ENCODE data around the gene RAD54L.
A peak's percentile ranks its signal among the peaks of the same experiment; 100 is the strongest.
"Not testable (repeated sequence)": the region's sequence is repeated elsewhere in the genome, so short reads cannot be mapped to it uniquely, and the experiment has no call there.

Gene RAD54L

DNA sequence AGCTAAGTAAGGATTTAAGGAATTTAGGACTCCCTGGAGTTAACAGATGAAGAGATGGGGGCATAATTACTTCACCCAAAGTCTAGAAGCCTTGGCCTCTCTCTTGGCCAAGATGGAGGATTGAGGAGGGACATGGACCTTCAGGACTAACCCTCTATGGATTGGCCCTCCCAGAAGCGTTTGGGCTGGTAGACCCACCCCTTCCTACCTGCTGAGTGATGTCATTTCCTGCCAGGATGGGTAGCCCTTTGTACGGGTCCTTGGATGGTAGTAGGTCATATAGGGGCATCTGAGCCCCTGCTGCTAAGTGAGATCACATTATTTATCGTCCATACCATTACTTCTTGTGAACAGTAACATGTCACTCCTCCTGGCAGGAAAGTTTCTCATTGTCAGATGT, 26.8 kb upstream of the RAD54L start:
- no peak overlapping the region for H3K4me3 ChIP-seq (ENCODE audit: low read depth, low read length)
- TF ChIP-seq, protein P1, sequence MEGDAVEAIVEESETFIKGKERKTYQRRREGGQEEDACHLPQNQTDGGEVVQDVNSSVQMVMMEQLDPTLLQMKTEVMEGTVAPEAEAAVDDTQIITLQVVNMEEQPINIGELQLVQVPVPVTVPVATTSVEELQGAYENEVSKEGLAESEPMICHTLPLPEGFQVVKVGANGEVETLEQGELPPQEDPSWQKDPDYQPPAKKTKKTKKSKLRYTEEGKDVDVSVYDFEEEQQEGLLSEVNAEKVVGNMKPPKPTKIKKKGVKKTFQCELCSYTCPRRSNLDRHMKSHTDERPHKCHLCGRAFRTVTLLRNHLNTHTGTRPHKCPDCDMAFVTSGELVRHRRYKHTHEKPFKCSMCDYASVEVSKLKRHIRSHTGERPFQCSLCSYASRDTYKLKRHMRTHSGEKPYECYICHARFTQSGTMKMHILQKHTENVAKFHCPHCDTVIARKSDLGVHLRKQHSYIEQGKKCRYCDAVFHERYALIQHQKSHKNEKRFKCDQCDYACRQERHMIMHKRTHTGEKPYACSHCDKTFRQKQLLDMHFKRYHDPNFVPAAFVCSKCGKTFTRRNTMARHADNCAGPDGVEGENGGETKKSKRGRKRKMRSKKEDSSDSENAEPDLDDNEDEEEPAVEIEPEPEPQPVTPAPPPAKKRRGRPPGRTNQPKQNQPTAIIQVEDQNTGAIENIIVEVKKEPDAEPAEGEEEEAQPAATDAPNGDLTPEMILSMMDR (IDR thresholded peaks at IDR 0.05; ENCODE audit: low read depth, low read length): no peak

DNA sequence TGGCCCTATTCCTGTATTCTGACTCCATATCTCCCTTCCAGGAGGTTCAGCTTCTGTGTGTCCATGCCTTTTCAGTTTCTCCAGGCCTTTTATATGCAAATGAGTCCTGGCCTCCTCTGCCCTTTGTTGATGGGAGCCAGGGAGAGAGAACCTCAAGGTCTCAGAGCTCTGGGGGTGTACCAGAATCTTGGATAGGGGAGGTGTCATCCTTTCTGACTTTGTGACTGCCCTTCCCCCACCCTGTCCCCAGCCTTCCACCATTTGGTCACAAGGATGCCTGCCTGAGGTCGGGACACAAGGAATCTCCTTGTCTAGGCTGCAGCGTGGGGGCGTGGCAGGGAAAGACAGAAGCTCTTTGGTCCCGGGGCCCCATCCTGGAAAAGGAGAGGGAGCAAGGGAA, 25.8 kb upstream of the RAD54L start:
- no peak overlapping the region for H3K4me3 ChIP-seq (ENCODE audit: low read depth, low read length)
- TF ChIP-seq, protein P1 (IDR thresholded peaks at IDR 0.05; ENCODE audit: low read depth, low read length): no peak

DNA sequence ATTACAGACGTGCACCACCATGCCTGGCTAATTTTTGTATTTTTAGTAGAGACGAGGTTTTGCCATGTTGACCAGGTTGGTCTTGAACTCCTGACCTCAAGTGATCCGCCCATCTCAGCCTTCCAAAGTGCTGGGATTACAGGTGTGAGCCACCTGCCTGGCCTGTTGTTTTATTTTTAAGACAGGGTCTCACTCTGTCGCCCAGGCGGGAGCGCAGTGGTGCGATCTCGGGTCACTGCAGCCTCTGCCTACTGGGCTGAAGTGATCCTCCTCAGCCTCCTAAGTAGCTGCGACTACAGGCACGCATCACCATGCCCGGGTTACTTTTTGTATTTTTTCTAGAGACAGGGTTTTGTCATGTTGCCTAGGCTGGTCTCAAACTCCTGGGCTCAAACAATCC, 24.5 kb upstream of the RAD54L start:
- H3K4me3 ChIP-seq (ENCODE audit: low read depth, low read length): not testable (repeated sequence)

DNA sequence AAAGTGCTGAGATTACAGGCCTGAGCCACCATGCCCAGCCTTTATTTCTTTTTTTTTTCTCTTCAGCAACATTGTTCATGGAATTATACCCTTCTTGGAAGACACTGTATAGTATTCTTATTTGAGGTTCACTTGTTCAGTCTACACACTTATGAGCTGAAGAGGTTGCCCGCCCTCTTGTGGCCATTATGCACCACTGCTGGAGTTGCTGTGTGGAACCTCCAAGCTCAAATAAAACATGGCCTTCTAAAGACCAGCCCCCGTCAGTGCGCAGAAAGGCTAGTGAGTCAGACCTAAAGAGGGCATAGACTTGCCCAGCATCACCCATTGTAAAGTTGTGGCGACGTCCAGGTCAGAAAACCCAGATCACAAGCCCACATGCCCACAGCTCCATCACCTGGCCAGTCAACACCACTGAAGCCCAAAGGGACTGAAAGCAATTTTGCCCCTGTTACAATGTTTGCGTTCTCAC, 24.1 kb upstream of the RAD54L start:
- TF ChIP-seq, protein P1 (IDR thresholded peaks at IDR 0.05; ENCODE audit: low read depth, low read length): peak; percentile 84
- no peak overlapping the region for H3K4me3 ChIP-seq (ENCODE audit: low read depth, low read length)

DNA sequence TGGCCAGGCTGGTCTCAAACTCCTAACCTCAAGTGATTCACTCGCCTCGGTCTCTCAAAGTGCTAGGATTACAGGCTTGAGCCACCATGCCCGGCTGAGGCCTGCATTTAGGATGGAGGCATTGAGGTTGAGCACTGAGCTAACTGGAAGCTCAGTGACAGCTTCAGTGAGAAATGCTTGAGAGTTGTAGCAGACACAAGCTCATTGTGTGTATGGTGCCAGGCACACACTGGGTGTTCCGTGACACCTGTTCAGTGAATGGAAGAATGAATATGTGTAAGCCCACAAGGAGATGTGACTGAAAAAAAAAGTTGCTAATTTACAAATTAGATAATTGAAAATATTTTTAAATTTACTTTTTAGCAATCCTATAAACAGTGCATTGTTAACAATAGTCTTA, 22.6 kb upstream of the RAD54L start:
- TF ChIP-seq, protein P1 (IDR thresholded peaks at IDR 0.05; ENCODE audit: low read depth, low read length): no peak
- H3K4me3 ChIP-seq (ENCODE audit: low read depth, low read length): no peak overlapping the region

DNA sequence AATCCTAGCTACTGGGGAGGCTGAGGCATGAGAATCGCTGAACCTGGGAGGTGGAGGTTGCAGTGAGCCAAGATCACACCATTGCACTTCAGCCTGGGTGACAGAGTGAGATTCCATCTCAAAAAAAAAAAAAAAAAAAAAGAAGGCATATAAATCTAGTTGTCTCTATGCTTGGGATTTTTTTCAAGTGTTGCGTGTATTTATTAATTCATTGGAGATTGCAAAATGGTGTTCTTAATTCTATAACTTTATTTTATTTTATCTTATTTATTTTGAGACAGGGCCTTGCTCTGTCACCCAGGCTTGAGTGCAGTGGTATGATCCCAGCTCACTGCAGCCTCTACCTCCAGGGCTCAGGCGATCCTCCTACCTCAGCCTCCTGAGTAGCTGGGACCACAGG, 16.3 kb upstream of the RAD54L start:
- H3K4me3 ChIP-seq (ENCODE audit: low read depth, low read length): not testable (repeated sequence)

DNA sequence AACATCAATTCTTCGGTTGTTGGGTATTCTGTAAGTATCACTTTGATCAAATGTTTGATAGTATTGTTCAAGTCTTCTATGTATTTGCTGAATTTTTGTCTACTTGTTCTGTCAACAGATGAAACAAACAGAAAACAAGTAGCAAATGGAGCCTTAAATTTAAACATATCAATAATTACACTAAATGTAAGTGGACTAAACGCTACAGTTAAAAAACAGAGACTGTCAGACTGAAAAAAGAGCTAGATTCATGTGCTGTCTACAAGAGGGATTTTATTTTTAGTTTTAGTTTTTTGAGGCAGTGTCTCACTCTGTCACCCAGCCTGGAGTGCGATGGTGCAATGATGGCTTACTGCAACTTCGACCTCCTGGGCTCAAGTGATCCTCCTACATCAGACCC, 10.7 kb upstream of the RAD54L start:
- no peak overlapping the region for H3K4me3 ChIP-seq (ENCODE audit: low read depth, low read length)
- TF ChIP-seq, protein P1 (IDR thresholded peaks at IDR 0.05; ENCODE audit: low read depth, low read length): no peak

DNA sequence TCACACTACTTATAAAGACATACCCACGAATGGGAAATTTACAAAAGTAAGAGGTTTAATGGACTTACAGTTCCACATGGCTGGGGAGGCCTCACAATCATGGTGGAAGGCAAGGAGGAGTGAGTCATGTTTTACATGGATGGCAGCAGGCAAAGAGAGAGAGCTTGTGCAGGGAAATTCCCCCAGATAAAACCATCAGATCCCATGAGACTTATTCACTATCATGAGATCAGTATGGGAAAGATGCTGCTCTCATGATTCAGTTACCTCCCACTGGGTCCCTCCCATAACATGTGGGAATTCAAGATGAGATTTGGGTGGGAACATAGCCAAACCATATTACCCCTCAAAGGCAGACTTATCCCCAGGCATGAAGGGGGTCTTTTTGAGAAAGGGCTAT, 8.7 kb upstream of the RAD54L start:
- not testable (repeated sequence) for H3K4me3 ChIP-seq (ENCODE audit: low read depth, low read length)

DNA sequence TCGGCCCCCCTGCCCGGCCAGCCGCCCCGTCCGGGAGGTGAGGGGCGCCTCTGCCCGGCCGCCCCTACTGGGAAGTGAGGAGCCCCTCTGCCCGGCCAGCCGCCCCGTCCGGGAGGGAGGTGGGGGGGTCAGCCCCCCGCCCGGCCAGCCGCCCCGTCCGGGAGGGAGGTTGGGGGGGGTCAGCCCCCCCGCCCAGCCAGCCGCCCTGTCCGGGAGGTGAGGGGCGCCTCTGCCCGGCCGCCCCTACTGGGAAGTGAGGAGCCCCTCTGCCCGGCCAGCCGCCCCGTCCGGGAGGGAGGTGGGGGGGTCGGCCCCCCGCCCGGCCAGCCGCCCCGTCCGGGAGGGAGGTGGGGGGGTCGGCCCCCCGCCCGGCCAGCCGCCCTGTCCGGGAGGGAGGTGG, 5.8 kb upstream of the RAD54L start:
- not testable (repeated sequence) for H3K4me3 ChIP-seq (ENCODE audit: low read depth, low read length)

DNA sequence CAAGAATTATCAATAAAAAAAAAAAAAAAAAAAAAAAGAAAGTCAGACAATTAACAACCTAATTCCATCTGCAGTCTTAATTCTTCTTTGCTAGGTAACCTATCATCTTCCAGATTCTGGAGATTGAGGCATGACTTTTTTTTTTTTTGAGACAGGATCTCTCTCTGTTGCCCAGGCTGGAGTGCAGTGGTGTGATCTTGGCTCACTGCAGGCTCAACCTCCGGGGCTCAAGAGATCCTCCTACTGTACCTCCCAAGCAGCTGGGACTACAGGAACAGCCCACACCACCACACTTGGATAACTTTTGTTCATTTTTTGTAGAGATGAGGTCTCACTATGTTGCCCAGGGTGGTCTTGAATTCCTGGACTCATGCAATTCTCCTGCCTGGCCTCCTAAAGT, 4.6 kb upstream of the RAD54L start:
- no peak overlapping the region for H3K4me3 ChIP-seq (ENCODE audit: low read depth, low read length)
- TF ChIP-seq, protein P1 (IDR thresholded peaks at IDR 0.05; ENCODE audit: low read depth, low read length): no peak

DNA sequence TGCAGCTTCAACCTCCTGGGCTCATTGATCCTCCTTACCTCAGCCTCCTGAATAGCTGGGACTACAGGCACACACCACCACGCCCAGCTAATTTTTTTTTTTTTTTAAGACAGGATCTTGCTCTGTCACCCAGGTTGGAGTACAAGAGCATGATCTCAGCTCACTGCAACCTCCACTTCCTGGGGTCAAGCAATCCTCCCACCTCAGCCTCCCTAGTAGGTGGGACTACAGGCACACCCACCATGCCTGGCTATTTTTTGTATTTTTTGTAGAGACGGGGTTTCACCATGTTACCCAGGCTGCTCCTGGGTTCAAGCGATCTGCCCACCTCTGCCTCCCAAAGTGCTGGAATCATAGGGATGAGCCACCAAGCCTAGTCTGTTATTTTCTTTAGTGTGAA, 3.7 kb upstream of the RAD54L start:
- not testable (repeated sequence) for H3K4me3 ChIP-seq (ENCODE audit: low read depth, low read length)

Measured in WI38 (cell line).